ENCODE measurements around the gene ZNF471. TPM values are rescaled to one million over a fixed set of nuclear protein-coding genes. Genes with fewer than 3 reads are reported as not detected.

Gene ZNF471
- total RNA-seq, 4 donors from 2014 or later, result 1.8 to 3.5 (median 2.2) TPM

- peaks cover 0 to 15% (median 6%) of the 10 kb centered on the region in 4 donors for H3K4me1 ChIP-seq
- in situ Hi-C loops (cut with MboI; ENCODE audit: low pct_ligation_motif_present in 1 of 4, low pct_unique_long_range_greater_than_20kb in 1 of 4, low sequenced_read_pairs in 3 of 4) (no loop called here), intact Hi-C loops (cut with DNase I; ENCODE audit: low total_unique reads) (no loop called here)
- WGBS, 2 donors (ENCODE audit: low coverage in 1 of 2), result 0 to 8% methylated on average over 13 to 17 of the region's 17 CpGs
- H3K9me3 ChIP-seq, result peaks cover 12 to 18% of the 10 kb centered on the region in 2 donors
- H3K36me3 ChIP-seq, result peaks cover 0 to 7% (median 0%) of the 10 kb centered on the region in 4 donors
- H3K27ac ChIP-seq, result peak overlapping the region; percentile 86 to 91 (median 90)
- DNase-seq, result no peak
- H3K27me3 ChIP-seq, result no peaks in the 10 kb centered on the region
- peak overlapping the region; percentile 41 to 64 (median 52) for H3K4me3 ChIP-seq
- TF ChIP-seq EP300 (IDR thresholded peaks at IDR 0.05; ENCODE audit: low read depth) (no peak), POLR2A (IDR thresholded peaks at IDR 0.05) (no peak), POLR2AphosphoS5 (IDR thresholded peaks at IDR 0.05) (no peak), CTCF (IDR thresholded peaks at IDR 0.05) (no peak)
Measured at GRCh38 chr19:56508290-56508778, 679 bp downstream of the ZNF471 start.

GRCh38 chr19:56525214-56525860, 17.7 kb downstream of the ZNF471 start:
- Histone ChIP-seq H3K4me1 (no peaks in the 10 kb centered on the region), H3K36me3 (peaks cover 0 to 30% (median 12%) of the 10 kb centered on the region in 4 donors), H3K4me3 (no peak overlapping the region), H3K27me3 (no peaks in the 10 kb centered on the region), H3K27ac (no peak overlapping the region), H3K9me3 (peaks cover 76 to 95% of the 10 kb centered on the region in 2 donors)
- WGBS, 2 donors (ENCODE audit: low coverage in 1 of 2), result 76 to 95% methylated on average over 4 of the region's 4 CpGs
- in situ Hi-C loops (cut with MboI; ENCODE audit: low pct_ligation_motif_present in 1 of 4, low pct_unique_long_range_greater_than_20kb in 1 of 4, low sequenced_read_pairs in 3 of 4), result no loop called here
- intact Hi-C loops (cut with DNase I; ENCODE audit: low total_unique reads), result no loop called here
- no peak for DNase-seq
- TF ChIP-seq POLR2A (IDR thresholded peaks at IDR 0.05) (no peak), CTCF (IDR thresholded peaks at IDR 0.05) (no peak), EP300 (IDR thresholded peaks at IDR 0.05; ENCODE audit: low read depth) (no peak), POLR2AphosphoS5 (IDR thresholded peaks at IDR 0.05) (no peak)

GRCh38 chr19:56537442-56537841, 29.8 kb downstream of the ZNF471 start:
- H3K27ac ChIP-seq, result no peak overlapping the region
- H3K36me3 ChIP-seq, result peaks cover 0 to 9% (median 2%) of the 10 kb centered on the region in 4 donors
- DNase-seq, result no peak
- no peak overlapping the region for H3K4me3 ChIP-seq
- no peaks in the 10 kb centered on the region for H3K27me3 ChIP-seq
- intact Hi-C loops (cut with DNase I; ENCODE audit: low total_unique reads) (no loop called here), in situ Hi-C loops (cut with MboI; ENCODE audit: low pct_ligation_motif_present in 1 of 4, low pct_unique_long_range_greater_than_20kb in 1 of 4, low sequenced_read_pairs in 3 of 4) (no loop called here)
- peaks cover 0 to 16% (median 3%) of the 10 kb centered on the region in 4 donors for H3K4me1 ChIP-seq
- TF ChIP-seq EP300 (IDR thresholded peaks at IDR 0.05; ENCODE audit: low read depth) (no peak), CTCF (IDR thresholded peaks at IDR 0.05) (no peak), POLR2A (IDR thresholded peaks at IDR 0.05) (no peak), POLR2AphosphoS5 (IDR thresholded peaks at IDR 0.05) (no peak)
- 85 to 89% methylated on average over 2 to 3 of the region's 3 CpGs for WGBS, 2 donors (ENCODE audit: low coverage in 1 of 2)
- H3K9me3 ChIP-seq, result peaks cover 30 to 87% of the 10 kb centered on the region in 2 donors

- Histone ChIP-seq H3K4me3 (peak overlapping the region; percentile 69 to 94 (median 74)), H3K9me3 (peaks cover 22 to 87% of the 10 kb centered on the region in 2 donors), H3K27ac (peak overlapping the region; percentile 81 to 96 (median 90)), H3K4me1 (peaks cover 0 to 16% (median 3%) of the 10 kb centered on the region in 4 donors), H3K27me3 (no peaks in the 10 kb centered on the region), H3K36me3 (peaks cover 0 to 9% (median 4%) of the 10 kb centered on the region in 4 donors)
- 2% methylated on average over 19 of the region's 46 CpGs; no CpG with 5 or more reads in 1 of the 2 donors for WGBS, 2 donors (ENCODE audit: low coverage in 1 of 2)
- in situ Hi-C loops (cut with MboI; ENCODE audit: low pct_ligation_motif_present in 1 of 4, low pct_unique_long_range_greater_than_20kb in 1 of 4, low sequenced_read_pairs in 3 of 4) (no loop called here), intact Hi-C loops (cut with DNase I; ENCODE audit: low total_unique reads) (loop anchor here (2.0 kb wide), 1 partner anchor 32 kb away; the partner anchor contains the start of gene ZNF471)
- peak in 1 of 3 donors; percentile 14 for TF ChIP-seq POLR2AphosphoS5 (IDR thresholded peaks at IDR 0.05)
- peak in 2 of 5 experiments; percentile 24 to 25 for TF ChIP-seq CTCF (IDR thresholded peaks at IDR 0.05)
- TF ChIP-seq EP300 (IDR thresholded peaks at IDR 0.05; ENCODE audit: low read depth), result no peak
- no peak for TF ChIP-seq POLR2A (IDR thresholded peaks at IDR 0.05)
- DNase-seq, result peak; percentile 89
Measured at GRCh38 chr19:56538254-56538760, 30.7 kb downstream of the ZNF471 start.
